ENCODE data around the gene LRRC49. TPM values are rescaled to one million over a fixed set of nuclear protein-coding genes. Genes with fewer than 3 reads are reported as not detected.
"Not testable (repeated sequence)": the region's sequence is repeated elsewhere in the genome, so short reads cannot be mapped to it uniquely, and the experiment has no call there.

The LRRC49 gene
- 5.9 TPM for polyA plus RNA-seq (ENCODE audit: insufficient read length)

- peak; percentile 94 for DNase-seq
These were observed at the start of gene LRRC49, which contains the start of gene THAP10 for GRCh38 chr15:70892002-70892911. Gene LRRC49 (plus strand): TSS chr15:70892826. CDS start chr15:70892895, 69 bp downstream. Gene THAP10 (minus strand): TSS chr15:70892433. CDS start chr15:70892272, 161 bp downstream.

GRCh38 chr15:70845602-70846360 is 46.8 kb upstream of the LRRC49 start:
- DNase-seq, result no peak

GRCh38 chr15:70851889-70852288 is 40.7 kb upstream of the LRRC49 start:
- DNase-seq, result no peak

GRCh38 chr15:70852501-70853317 is 39.9 kb upstream of the LRRC49 start:
- DNase-seq, result no peak

- peak; percentile 67 for DNase-seq
These were observed 39.2 kb upstream of the LRRC49 start for GRCh38 chr15:70853318-70853972.

- DNase-seq, result peak; percentile 72
These were observed 38.5 kb upstream of the LRRC49 start, which contains the start of gene LARP6 for GRCh38 chr15:70853973-70854665. Gene LARP6 (minus strand): TSS chr15:70854157. CDS start chr15:70854088, 69 bp downstream.

GRCh38 chr15:70854666-70854976 is 38.0 kb upstream of the LRRC49 start:
- no peak for DNase-seq

GRCh38 chr15:70855764-70856163 is 36.9 kb upstream of the LRRC49 start:
- no peak for DNase-seq

- no peak for DNase-seq
These were observed 36.3 kb upstream of the LRRC49 start for GRCh38 chr15:70856177-70856883.

GRCh38 chr15:70856884-70857561 is 35.6 kb upstream of the LRRC49 start:
- peak; percentile 87 for DNase-seq

GRCh38 chr15:70857562-70858285 is 34.9 kb upstream of the LRRC49 start:
- DNase-seq, result no peak

GRCh38 chr15:70858614-70859321 is 33.9 kb upstream of the LRRC49 start:
- not testable (repeated sequence) for DNase-seq

GRCh38 chr15:70859322-70859908 is 33.2 kb upstream of the LRRC49 start:
- no peak for DNase-seq

- DNase-seq, result no peak
These were observed 32.6 kb upstream of the LRRC49 start for GRCh38 chr15:70859998-70860397.

GRCh38 chr15:70863450-70864218 is 29.0 kb upstream of the LRRC49 start:
- DNase-seq, result no peak

- DNase-seq, result no peak
These were observed 25.5 kb upstream of the LRRC49 start for GRCh38 chr15:70866982-70867641.

All from hindlimb muscle (tissue), 1 donor.